Measurements from ENCODE around the gene KIAA2012. TPM values are rescaled to one million over a fixed set of nuclear protein-coding genes. Genes with fewer than 3 reads are reported as not detected.

Gene KIAA2012
- total RNA-seq, 1 donor, result not detected

- peaks cover 59% of the 10 kb centered on the region for H3K4me1 ChIP-seq (ENCODE audit: insufficient read depth, low read length)
- peaks cover 53% of the 10 kb centered on the region for H3K79me2 ChIP-seq (ENCODE audit: insufficient read depth, low read length)
- peaks cover 41% of the 10 kb centered on the region for H4K20me1 ChIP-seq (ENCODE audit: insufficient read depth, low read length)
- H2AFZ ChIP-seq (ENCODE audit: low read length), result no peak overlapping the region
- H3K9me3 ChIP-seq (ENCODE audit: low read depth, low read length), result no peaks in the 10 kb centered on the region
- no peaks in the 10 kb centered on the region for H3K27me3 ChIP-seq (ENCODE audit: insufficient read depth, low read length)
- peak overlapping the region; percentile 72 for H3K27ac ChIP-seq (ENCODE audit: low read depth, low read length)
- no peak for TF ChIP-seq CTCF (IDR thresholded peaks at IDR 0.05; ENCODE audit: extremely low read depth, low read depth, low read length)
- no peak for DNase-seq (ENCODE audit: insufficient read length, low spot score, missing footprints)
- H3K4me3 ChIP-seq (ENCODE audit: insufficient read depth, low read length), result peak overlapping the region; percentile 82
- peaks cover 23% of the 10 kb centered on the region for H3K36me3 ChIP-seq (ENCODE audit: insufficient read depth, low read length)
- peak overlapping the region; percentile 97 for H3K4me2 ChIP-seq (ENCODE audit: insufficient read depth, low read length)
These were observed 37.1 kb upstream of the KIAA2012 start for GRCh38 chr2:202035941-202036372.

GRCh38 chr2:202036601-202037037 lies 36.4 kb upstream of the KIAA2012 start:
- Histone ChIP-seq H3K4me3 (ENCODE audit: insufficient read depth, low read length) (peak overlapping the region; percentile 82), H3K79me2 (ENCODE audit: insufficient read depth, low read length) (peaks cover 53% of the 10 kb centered on the region), H4K20me1 (ENCODE audit: insufficient read depth, low read length) (peaks cover 41% of the 10 kb centered on the region), H3K4me2 (ENCODE audit: insufficient read depth, low read length) (peak overlapping the region; percentile 97), H3K27me3 (ENCODE audit: insufficient read depth, low read length) (no peaks in the 10 kb centered on the region), H3K4me1 (ENCODE audit: insufficient read depth, low read length) (peaks cover 52% of the 10 kb centered on the region), H2AFZ (ENCODE audit: low read length) (peak overlapping the region; percentile 10), H3K36me3 (ENCODE audit: insufficient read depth, low read length) (peaks cover 23% of the 10 kb centered on the region), H3K27ac (ENCODE audit: low read depth, low read length) (peak overlapping the region; percentile 79), H3K9me3 (ENCODE audit: low read depth, low read length) (no peaks in the 10 kb centered on the region)
- DNase-seq (ENCODE audit: insufficient read length, low spot score, missing footprints), result peak; percentile 72
- no peak for TF ChIP-seq CTCF (IDR thresholded peaks at IDR 0.05; ENCODE audit: extremely low read depth, low read depth, low read length)

GRCh38 chr2:202037086-202037485 lies 36.0 kb upstream of the KIAA2012 start:
- Histone ChIP-seq H4K20me1 (ENCODE audit: insufficient read depth, low read length) (peaks cover 41% of the 10 kb centered on the region), H3K9me3 (ENCODE audit: low read depth, low read length) (no peaks in the 10 kb centered on the region)
- DNase-seq (ENCODE audit: insufficient read length, low spot score, missing footprints), result peak; percentile 79

More at GRCh38 chr2:202037086-202037485, 36.0 kb upstream of the KIAA2012 start:
- Histone ChIP-seq H3K4me2 (ENCODE audit: insufficient read depth, low read length) (peak overlapping the region; percentile 97), H3K36me3 (ENCODE audit: insufficient read depth, low read length) (peaks cover 23% of the 10 kb centered on the region), H2AFZ (ENCODE audit: low read length) (peak overlapping the region; percentile 10), H3K27ac (ENCODE audit: low read depth, low read length) (peak overlapping the region; percentile 79), H3K4me3 (ENCODE audit: insufficient read depth, low read length) (peak overlapping the region; percentile 82), H3K79me2 (ENCODE audit: insufficient read depth, low read length) (peaks cover 53% of the 10 kb centered on the region), H3K4me1 (ENCODE audit: insufficient read depth, low read length) (peaks cover 50% of the 10 kb centered on the region), H3K27me3 (ENCODE audit: insufficient read depth, low read length) (no peaks in the 10 kb centered on the region)
- TF ChIP-seq CTCF (IDR thresholded peaks at IDR 0.05; ENCODE audit: extremely low read depth, low read depth, low read length), result no peak
